ENCODE measurements around the gene SYT1.

DNA sequence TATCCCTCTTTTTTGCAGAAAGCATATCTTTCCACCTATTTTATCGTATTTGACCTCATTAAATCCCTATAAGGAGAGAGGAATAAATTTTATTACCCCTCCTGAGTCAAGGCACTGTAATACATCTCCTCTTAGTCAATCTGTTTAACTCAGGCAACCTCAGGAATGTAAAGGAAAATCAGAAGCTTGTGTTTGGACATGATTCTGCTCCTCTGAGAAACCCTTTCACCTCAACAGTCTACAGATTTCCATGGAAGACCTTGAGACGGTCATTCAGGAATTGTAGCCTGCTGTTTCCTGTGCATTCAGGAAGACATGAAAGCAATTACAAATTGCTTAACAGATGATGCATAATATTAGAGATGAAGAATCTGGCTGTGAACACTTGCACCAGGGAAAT, 465.4 kb downstream of the SYT1 start:
- no peak for TF ChIP-seq POLR2A (IDR thresholded peaks at IDR 0.05)
- TF ChIP-seq, protein P1, sequence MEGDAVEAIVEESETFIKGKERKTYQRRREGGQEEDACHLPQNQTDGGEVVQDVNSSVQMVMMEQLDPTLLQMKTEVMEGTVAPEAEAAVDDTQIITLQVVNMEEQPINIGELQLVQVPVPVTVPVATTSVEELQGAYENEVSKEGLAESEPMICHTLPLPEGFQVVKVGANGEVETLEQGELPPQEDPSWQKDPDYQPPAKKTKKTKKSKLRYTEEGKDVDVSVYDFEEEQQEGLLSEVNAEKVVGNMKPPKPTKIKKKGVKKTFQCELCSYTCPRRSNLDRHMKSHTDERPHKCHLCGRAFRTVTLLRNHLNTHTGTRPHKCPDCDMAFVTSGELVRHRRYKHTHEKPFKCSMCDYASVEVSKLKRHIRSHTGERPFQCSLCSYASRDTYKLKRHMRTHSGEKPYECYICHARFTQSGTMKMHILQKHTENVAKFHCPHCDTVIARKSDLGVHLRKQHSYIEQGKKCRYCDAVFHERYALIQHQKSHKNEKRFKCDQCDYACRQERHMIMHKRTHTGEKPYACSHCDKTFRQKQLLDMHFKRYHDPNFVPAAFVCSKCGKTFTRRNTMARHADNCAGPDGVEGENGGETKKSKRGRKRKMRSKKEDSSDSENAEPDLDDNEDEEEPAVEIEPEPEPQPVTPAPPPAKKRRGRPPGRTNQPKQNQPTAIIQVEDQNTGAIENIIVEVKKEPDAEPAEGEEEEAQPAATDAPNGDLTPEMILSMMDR (IDR thresholded peaks at IDR 0.05), result no peak
- no peak for TF ChIP-seq POLR2AphosphoS5 (IDR thresholded peaks at IDR 0.05)
- TF ChIP-seq EP300 (IDR thresholded peaks at IDR 0.05), result no peak
